Stimulated activated naive CD8-positive, alpha-beta T cell treated with anti-CD3 and anti-CD28 coated beads, Interleukin-15, Interleukin-2, amounts not matched to agents 100 U/mL and 50 U/mL, for 24 hours (primary cell): ENCODE results near the gene CHST11.

Experiments used
- ATAC-seq: fragments of 150-1000 bp; cut with Tn5 transposase; one replicate; pipeline ENCODE4 v1.10.0; 2021
- DNase-seq: peaks from one replicate; pipeline ENCODE4 v3.0.0; 2021

Gene CHST11

GRCh38 chr12:104505095-104505818 lies 48.5 kb downstream of the CHST11 start:
- DNase-seq = no peak
- no peak for ATAC-seq

DNA sequence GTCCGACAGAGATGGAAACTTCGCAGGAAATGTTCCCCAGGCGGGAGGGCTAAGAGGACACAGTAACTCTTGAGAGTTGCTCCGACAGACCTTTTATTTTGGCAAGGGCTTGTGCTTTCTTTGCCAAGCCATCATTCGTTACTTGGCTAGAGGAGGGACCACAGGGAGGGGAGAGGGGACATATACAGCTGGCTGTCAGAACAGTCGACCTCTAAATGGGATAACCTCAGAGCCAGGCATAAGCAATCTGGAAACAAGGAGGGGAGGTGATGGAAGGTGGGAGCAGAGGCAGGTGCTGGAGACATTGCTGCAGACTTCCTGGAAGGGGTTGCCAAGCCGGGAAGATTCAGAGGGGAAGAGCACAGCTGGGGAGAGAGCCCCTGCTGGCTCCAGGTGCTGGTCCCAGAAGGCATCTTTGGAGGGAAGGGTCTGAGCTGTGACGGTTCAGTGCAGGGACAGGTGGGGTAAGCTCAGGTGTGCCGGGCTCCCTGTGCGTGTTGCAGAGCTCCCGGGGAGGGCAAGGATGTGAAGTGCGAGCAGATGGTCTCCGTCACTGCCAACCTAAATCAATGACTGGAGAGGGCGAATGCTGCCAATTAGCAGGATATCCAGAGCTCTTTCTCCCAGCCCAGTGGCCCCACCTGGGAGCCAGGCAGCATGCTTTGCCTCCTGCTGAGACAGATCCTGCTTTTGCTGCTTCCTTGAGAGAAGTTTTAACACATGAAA lies 50.1 kb downstream of the CHST11 start:
- no peak for DNase-seq
- no peak for ATAC-seq

GRCh38 chr12:104507672-104508071 lies 50.9 kb downstream of the CHST11 start:
- DNase-seq (no peak), ATAC-seq (no peak)

GRCh38 chr12:104508752-104509446 lies 52.2 kb downstream of the CHST11 start:
- no peak for ATAC-seq
- no peak for DNase-seq

GRCh38 chr12:104510145-104510872 lies 53.6 kb downstream of the CHST11 start:
- no peak for DNase-seq
- no peak for ATAC-seq

DNA sequence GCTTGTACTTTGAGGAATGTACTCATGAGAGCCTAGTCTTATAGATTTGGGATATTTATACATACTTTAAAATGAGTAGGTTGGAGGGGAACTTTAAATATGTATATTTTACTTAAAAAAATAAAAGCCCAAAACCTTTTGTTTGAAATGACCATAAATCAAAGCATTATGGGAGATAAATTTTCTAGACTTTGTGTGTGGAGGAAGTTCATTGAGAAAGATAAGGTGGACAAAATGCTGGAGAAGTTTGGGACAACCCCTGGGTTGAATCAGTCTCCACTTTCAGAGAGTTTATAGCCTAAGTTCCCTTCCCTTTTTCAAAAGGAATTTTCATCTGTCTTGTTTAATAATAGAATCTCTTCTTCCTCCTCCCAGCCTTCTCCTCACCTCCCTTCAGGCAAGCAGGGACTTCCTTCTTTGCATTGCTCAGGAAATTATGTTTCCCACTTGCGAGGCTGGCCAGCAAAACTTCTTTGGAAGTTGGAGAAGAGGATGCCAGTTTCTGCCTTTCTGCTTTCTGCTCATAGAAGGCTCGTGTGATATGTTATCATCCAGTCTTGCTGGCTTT lies 54.2 kb downstream of the CHST11 start:
- DNase-seq = no peak
- no peak for ATAC-seq

DNA sequence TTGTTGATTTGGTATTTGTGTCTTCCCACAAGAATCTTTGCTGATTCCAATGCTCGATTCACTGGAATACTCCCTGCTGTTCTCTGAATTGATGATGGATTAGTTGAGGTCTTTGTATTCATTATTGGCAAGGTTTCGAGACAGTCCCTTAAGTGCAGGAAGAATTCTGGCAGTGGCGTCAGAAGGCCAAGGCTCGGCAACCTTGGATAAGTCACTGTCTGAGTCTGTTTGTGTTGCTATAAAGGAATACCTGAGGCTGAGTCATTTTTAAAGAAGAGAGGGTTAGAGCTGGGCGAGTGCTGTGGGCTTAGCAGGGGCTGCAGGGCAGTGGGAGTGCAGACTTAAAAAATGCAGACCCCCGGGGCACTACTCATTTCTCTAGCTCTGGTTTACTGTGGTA lies 56.9 kb downstream of the CHST11 start:
- ATAC-seq = no peak

GRCh38 chr12:104514092-104514810 lies 57.5 kb downstream of the CHST11 start:
- ATAC-seq = no peak
- no peak for DNase-seq

More for the DNA sequence above, 56.9 kb downstream of the CHST11 start:
- no peak for DNase-seq

- no peak for DNase-seq
- ATAC-seq = no peak
Observed at GRCh38 chr12:104515899-104516298, 59.2 kb downstream of the CHST11 start.

DNA sequence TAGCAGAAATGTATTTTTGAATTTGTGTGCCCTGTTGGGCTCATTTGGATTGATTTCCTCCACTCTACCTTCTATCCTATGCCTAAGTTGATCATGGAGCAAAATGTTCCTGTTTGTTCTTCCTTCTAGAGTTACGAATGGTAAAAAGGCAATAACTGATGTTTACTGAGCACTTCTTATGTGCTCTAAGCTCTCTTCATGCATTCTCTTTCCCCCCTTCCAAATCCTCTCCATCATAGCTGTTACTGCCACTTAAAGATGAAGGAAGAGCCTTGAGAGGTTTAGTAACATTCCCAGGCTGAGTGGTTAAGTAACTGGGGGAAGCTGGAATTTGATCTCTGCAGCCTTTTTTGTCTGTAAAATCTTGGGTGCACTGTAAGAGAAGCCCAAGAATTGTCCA lies 60.1 kb downstream of the CHST11 start:
- ATAC-seq = no peak
- no peak for DNase-seq

GRCh38 chr12:104517880-104518279 lies 61.1 kb downstream of the CHST11 start:
- ATAC-seq = no peak
- DNase-seq = no peak

GRCh38 chr12:104519190-104520019 lies 62.7 kb downstream of the CHST11 start:
- ATAC-seq (peak; percentile 80), DNase-seq (peak; percentile 50)

GRCh38 chr12:104520242-104520900 lies 63.6 kb downstream of the CHST11 start:
- ATAC-seq = no peak
- DNase-seq = no peak

DNA sequence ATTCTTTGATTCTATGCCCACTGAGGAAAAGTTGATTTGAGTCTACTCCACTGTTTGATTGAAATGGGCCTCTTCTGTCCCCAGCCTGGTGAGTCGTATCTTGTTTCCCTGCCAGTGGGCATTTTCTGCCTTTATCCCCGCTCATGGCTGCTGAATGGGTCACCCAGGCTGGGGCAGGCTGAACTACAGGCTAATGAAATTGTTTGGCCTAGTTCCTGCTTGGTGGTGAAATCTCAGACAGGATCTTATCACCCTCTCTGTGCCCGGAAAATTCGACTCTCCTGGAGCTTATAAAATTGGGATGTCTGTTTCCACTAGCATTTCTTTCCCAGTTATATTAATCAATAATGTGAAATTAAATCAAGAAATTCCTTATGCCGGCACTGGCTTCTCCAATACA lies 65.0 kb downstream of the CHST11 start:
- DNase-seq = no peak
- no peak for ATAC-seq

- no peak for DNase-seq
- ATAC-seq = no peak
Observed at GRCh38 chr12:104522985-104523722, 66.4 kb downstream of the CHST11 start.

DNA sequence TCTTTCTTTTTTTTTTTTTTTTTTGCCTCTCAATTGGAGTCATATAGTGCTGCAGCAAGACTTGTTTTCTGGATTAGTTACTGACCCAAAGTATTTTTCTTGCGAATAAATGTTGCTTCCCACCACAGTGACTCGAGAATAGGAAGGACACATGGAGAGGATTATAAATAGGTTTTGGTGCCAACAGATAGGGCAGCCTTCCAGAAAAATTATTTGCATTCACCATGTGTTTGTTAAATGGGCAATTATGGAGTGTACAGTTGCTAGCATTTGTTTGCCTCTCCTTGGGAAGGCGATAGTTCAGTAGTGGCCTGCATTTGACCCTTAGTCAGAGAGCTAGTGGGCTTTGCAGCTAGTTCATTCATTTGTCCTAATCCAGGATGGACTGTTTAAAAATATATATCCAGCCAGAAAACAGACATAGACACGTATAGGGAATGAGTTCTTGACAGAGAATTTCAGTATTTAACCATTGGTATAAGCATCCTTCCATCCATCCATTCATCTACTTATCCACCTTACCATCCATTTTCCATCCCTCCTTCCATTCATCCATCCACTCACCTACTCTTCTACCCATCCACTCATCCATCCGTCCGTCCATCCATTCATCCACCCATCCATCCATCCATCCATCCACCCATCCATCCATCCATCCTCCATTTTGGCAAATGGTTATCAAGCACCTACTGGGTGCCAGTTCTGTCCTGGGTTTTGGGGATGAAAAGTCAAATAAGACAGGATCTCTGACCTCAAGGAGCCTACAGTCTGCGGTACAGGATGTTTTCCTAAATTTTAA lies 67.5 kb downstream of the CHST11 start:
- ATAC-seq (no peak), DNase-seq (no peak)

GRCh38 chr12:104526320-104526719 lies 69.6 kb downstream of the CHST11 start:
- DNase-seq (no peak), ATAC-seq (no peak)

DNA sequence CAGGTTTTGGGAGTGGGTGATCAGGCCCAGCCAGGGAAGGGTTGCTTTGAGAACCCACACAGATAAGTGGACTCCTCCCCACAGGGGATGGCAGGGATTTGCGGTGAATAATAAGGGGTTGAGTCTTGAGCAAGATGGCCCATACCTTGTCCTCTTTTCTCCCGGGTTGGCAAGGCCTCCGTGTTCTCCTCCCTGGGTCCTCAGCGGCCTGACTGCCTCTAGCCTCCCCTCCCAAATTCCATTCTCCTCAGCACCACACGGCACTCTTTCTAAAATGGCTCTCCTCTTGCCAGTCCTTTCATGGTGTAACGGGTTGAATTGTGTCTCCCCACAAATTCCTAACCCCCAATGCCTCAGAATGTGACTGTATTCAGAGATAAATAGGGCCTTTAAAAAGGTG lies 70.0 kb downstream of the CHST11 start:
- DNase-seq (no peak), ATAC-seq (no peak)
